Body of pancreas (tissue), 4 donors: ENCODE measurements around the gene COIL.

Experiments used
- POLR2A ChIP-seq, 3 donors: fragments of 450-650 bp; IDR thresholded peaks; one replicate each; pipeline ENCODE4 v1.6.1; 2016; ENCODE audit warnings: antibody characterized with exemption in 3 of 3, mild to moderate bottlenecking in 2 of 3
- TF ChIP-seq, protein P1 (sequence below), 7 experiments: fragments of 450-650 bp in 4 of 7; fragments of 200-600 bp in 3 of 7; sonication (generic) in 3 of 7; IDR thresholded peaks; one replicate each; pipeline ENCODE4 v1.5.1; 2016 to 2019; ENCODE audit warnings: antibody characterized with exemption in 7 of 7

DNA sequence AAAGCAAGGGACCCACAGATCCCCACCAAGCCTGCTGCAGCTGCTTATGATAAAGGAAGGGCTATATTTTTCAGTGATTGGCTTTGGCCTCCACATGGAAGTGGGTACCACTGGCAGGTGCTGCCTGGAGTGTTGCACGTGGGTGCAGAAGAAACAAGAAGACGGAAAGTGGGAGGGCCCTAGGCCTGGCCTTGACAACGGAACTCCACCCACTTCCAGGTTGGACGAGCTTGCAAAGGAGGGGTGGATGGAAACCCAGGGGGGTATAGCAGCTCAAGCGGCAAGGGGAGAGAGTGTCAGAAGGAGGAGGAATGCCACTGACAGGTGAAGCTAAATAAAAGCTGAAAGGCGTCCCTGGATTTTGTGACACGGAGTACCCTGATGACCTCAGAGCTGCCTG is 67.3 kb downstream of the COIL start:
- TF ChIP-seq POLR2A (IDR thresholded peaks at IDR 0.05), result no peak
- TF ChIP-seq, protein P1, sequence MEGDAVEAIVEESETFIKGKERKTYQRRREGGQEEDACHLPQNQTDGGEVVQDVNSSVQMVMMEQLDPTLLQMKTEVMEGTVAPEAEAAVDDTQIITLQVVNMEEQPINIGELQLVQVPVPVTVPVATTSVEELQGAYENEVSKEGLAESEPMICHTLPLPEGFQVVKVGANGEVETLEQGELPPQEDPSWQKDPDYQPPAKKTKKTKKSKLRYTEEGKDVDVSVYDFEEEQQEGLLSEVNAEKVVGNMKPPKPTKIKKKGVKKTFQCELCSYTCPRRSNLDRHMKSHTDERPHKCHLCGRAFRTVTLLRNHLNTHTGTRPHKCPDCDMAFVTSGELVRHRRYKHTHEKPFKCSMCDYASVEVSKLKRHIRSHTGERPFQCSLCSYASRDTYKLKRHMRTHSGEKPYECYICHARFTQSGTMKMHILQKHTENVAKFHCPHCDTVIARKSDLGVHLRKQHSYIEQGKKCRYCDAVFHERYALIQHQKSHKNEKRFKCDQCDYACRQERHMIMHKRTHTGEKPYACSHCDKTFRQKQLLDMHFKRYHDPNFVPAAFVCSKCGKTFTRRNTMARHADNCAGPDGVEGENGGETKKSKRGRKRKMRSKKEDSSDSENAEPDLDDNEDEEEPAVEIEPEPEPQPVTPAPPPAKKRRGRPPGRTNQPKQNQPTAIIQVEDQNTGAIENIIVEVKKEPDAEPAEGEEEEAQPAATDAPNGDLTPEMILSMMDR (IDR thresholded peaks at IDR 0.05), result no peak
